Right ventricle myocardium inferior (tissue), 1 donor: ENCODE measurements around the gene STX11. TPM values are rescaled to one million over a fixed set of nuclear protein-coding genes. Genes with fewer than 3 reads are reported as not detected.
"Not testable (repeated sequence)": the region's sequence is repeated elsewhere in the genome, so short reads cannot be mapped to it uniquely, and the experiment has no call there.

Source experiments
- ATAC-seq: fragments of 200-7000 bp; cut with Tn5 transposase; one replicate; pipeline ENCODE4 v1.9.1; 2020; ENCODE audit warnings: mild to moderate bottlenecking, moderate library complexity
- DNase-seq: peaks from one replicate; pipeline ENCODE4 v3.0.0; 2021; ENCODE audit errors: missing footprints
- intact Hi-C: fragments of 100-400 bp; cut with DNase I; formaldehyde crosslinking; loops from one replicate; pipeline ENCODE4 v1.11.0; 2022
- long read RNA-seq: library from polyadenylated mRNA; unstranded; transcript quantifications from one replicate; pipeline ENCODE4 v2.0.0, GENCODE V29; 2021
- total RNA-seq: library from RNA; stranded (reverse); fragmentation: NEBNext Ultra II Directional; extraction: Animal tissue kit (Norgen Biotek cat#: 25700); gene quantifications from one replicate; pipeline ENCODE4 v1.2.1, GENCODE V29; 2021
- donor health status: DM: no; HTN: yes; CAD: no; lungs with severe emphysema.

The STX11 gene
- total RNA-seq: 11.1 TPM
- long read RNA-seq, transcript STX11-201 (2 exons, 1,926 nt): major isoform, 12 of 12 reads
- long read RNA-seq, partial matches to known transcripts: 0 of 12 reads
- long read RNA-seq, other reads (novel, unspliced or antisense): 0 of 12 reads

- intact Hi-C loops: loop anchor here (2.0 to 5.0 kb wide), 2 partner anchors 43 to 135 kb away; partner anchors contain the start of gene UTRN
Measured at GRCh38 chr6:144149894-144150709, at the start of gene STX11. TSS of gene STX11 (plus strand) at chr6:144150517. CDS start at chr6:144186628, 36,111 bp downstream.

GRCh38 chr6:144103026-144103563, 47.2 kb upstream of the STX11 start:
- ATAC-seq (no peak), DNase-seq (no peak)
- intact Hi-C loops: no loop called here

More at GRCh38 chr6:144149894-144150709, at the start of gene STX11:
- ATAC-seq (peak; percentile 97), DNase-seq (peak; percentile 90)

GRCh38 chr6:144104488-144104887, 45.8 kb upstream of the STX11 start:
- ATAC-seq (no peak), DNase-seq (no peak)
- intact Hi-C loops: loop anchor here (2.0 kb wide), 1 partner anchor 374 kb away; no protein-coding TSS in a partner anchor

GRCh38 chr6:144104898-144105487, 45.3 kb upstream of the STX11 start:
- DNase-seq: no peak
- intact Hi-C loops: loop anchor here (1.0 to 5.0 kb wide), 4 partner anchors 47 to 374 kb away; partner anchors contain the start of genes STX11 and UTRN

GRCh38 chr6:144106206-144106605, 44.1 kb upstream of the STX11 start:
- ATAC-seq (no peak), DNase-seq (no peak)
- intact Hi-C loops: loop anchor here (5.0 kb wide), 1 partner anchor 46 kb away; the partner anchor contains the start of gene STX11

More at GRCh38 chr6:144104898-144105487, 45.3 kb upstream of the STX11 start:
- ATAC-seq: peak; percentile 86

- intact Hi-C loops: no loop called here
- DNase-seq (no peak), ATAC-seq (no peak)
Measured at GRCh38 chr6:144110210-144110609, 40.1 kb upstream of the STX11 start.

- DNase-seq (no peak), ATAC-seq (no peak)
- intact Hi-C loops: no loop called here
Measured at GRCh38 chr6:144113366-144113765, 37.0 kb upstream of the STX11 start.

- intact Hi-C loops: no loop called here
- DNase-seq (no peak), ATAC-seq (no peak)
Measured at GRCh38 chr6:144115219-144115618, 35.1 kb upstream of the STX11 start.

GRCh38 chr6:144119376-144119775, 30.9 kb upstream of the STX11 start:
- intact Hi-C loops: no loop called here
- ATAC-seq (no peak), DNase-seq (no peak)

- DNase-seq (no peak), ATAC-seq (no peak)
- intact Hi-C loops: no loop called here
Measured at GRCh38 chr6:144122861-144123260, 27.5 kb upstream of the STX11 start.

- intact Hi-C loops: no loop called here
- DNase-seq: no peak
- no peak for ATAC-seq
Measured at GRCh38 chr6:144123421-144123820, 26.9 kb upstream of the STX11 start.

- intact Hi-C loops: no loop called here
- DNase-seq (no peak), ATAC-seq (no peak)
Measured at GRCh38 chr6:144123836-144124235, 26.5 kb upstream of the STX11 start.

GRCh38 chr6:144127097-144127496, 23.2 kb upstream of the STX11 start:
- DNase-seq (no peak), ATAC-seq (no peak)
- intact Hi-C loops: no loop called here

GRCh38 chr6:144129469-144129868, 20.8 kb upstream of the STX11 start:
- ATAC-seq (no peak), DNase-seq (no peak)
- intact Hi-C loops: no loop called here

- no peak for ATAC-seq
- intact Hi-C loops: no loop called here
- DNase-seq: no peak
Measured at GRCh38 chr6:144131248-144131709, 19.0 kb upstream of the STX11 start.

- ATAC-seq, DNase-seq, intact Hi-C loops: not testable (repeated sequence)
Measured at GRCh38 chr6:144132167-144132690, 18.1 kb upstream of the STX11 start.

- intact Hi-C loops: no loop called here
- DNase-seq (no peak), ATAC-seq (no peak)
Measured at GRCh38 chr6:144133225-144133821, 17.0 kb upstream of the STX11 start.

GRCh38 chr6:144134176-144134575, 16.1 kb upstream of the STX11 start:
- ATAC-seq: no peak
- DNase-seq: no peak
- intact Hi-C loops: no loop called here

- intact Hi-C loops: no loop called here
- ATAC-seq (no peak), DNase-seq (no peak)
Measured at GRCh38 chr6:144134737-144135136, 15.6 kb upstream of the STX11 start.
